C4-2B (cell line): ENCODE measurements around the gene SHISAL1.

Experiments used
- H3K27ac ChIP-seq: fragments of 450-650 bp; 2 replicates; pipeline ENCODE4 v1.5.1; 2017
- ZFX ChIP-seq: fragments of 450-650 bp; IDR thresholded peaks from 2 replicates; pipeline ENCODE4 v1.6.1; 2017
- TF ChIP-seq, protein P1 (sequence below): fragments of 450-650 bp; conservative IDR thresholded peaks from 2 replicates; pipeline ENCODE4 v1.5.1; 2017; ENCODE audit warnings: mild to moderate bottlenecking

Gene SHISAL1

DNA sequence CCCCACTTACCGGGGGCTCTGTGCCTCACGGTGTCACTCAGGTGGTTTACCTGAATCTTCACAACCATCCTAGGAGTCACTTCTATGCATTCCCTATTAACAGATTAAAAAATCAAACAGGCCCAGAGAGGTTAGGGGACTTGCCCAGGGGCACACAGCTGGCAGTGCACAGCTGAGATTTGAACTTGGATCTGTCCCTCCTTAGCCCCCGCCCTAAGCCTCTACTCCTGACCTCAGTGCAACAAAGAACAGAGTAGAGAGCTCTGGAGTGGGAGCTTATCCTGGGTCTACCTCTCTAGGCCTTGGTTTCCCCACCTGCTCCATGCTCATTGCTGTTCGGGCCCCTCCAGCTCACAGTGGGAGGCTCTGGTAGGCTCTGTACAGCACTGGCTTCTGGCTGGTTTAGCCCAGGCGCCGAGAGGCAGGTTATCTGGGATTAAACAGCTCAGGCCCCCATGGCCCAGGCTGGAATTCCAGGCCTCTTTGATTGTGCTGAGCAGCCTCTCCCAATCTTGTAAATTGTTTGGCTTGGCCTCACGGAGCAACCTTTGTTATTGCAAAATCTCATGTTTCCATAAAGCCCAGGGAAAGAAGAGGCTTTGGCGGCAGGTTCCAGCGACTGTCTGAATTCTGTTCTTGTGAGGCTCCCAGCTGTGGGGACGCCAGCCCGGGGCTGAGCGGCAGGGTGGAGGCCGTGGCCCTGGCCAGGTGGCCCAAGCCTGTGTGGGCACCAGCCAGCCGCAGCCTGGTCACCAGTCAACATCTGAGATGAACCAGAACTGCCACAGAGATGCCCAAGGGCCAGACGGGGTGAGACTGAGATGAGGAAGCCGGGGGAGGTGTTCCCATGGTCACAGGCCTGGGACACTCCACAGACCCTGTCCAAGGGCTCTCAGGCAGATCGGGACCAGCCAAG lies 28.9 kb upstream of the SHISAL1 start:
- H3K27ac ChIP-seq: no peak overlapping the region
- no peak for TF ChIP-seq ZFX
- TF ChIP-seq, protein P1, sequence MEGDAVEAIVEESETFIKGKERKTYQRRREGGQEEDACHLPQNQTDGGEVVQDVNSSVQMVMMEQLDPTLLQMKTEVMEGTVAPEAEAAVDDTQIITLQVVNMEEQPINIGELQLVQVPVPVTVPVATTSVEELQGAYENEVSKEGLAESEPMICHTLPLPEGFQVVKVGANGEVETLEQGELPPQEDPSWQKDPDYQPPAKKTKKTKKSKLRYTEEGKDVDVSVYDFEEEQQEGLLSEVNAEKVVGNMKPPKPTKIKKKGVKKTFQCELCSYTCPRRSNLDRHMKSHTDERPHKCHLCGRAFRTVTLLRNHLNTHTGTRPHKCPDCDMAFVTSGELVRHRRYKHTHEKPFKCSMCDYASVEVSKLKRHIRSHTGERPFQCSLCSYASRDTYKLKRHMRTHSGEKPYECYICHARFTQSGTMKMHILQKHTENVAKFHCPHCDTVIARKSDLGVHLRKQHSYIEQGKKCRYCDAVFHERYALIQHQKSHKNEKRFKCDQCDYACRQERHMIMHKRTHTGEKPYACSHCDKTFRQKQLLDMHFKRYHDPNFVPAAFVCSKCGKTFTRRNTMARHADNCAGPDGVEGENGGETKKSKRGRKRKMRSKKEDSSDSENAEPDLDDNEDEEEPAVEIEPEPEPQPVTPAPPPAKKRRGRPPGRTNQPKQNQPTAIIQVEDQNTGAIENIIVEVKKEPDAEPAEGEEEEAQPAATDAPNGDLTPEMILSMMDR: no peak

DNA sequence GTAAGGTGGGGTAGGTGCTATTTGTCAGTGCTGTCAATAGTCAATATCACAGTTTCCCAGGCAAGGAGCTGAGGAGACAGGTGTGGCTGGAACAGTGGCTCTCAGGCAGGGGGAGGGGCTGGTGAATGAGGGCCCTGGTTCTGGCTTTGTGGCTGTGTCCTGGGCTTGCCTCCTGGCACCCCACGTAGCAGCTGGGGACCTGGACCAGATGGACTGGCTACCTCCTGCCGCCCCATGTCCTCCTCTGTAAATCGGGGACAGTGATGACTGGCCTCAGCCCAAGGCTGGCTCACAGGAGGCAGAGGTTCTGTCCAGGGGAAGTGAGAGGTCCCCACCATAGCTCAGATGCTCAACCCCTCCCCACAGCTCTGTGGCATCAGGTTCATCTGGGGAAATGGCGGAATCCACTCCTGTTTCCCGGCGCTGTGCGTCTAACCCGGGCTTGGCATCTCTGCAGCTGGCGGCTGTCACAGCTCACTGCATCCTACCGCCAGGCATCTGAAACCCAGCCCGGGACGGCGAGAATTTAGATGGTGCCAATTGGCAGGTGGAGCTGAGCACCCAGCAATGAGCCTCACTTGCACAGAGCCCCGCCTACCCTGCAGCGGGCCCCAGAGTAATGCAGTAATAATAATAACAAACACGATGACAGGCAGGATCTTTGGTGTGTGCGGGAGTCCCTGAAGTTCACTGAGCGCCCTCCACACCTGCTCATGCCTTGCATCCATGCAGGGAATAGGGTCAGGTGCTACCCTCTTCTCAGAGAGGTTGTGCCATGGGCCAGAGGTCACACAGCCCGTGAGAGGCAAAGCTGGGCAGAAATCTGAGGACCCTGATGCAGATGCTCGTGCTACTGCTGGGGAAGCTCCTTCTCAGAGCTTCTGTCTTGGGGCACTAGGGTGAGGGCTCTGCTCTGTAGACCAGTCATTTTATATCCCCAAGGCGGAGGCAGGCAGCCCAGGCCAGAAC lies 27.8 kb upstream of the SHISAL1 start:
- TF ChIP-seq, protein P1: no peak
- no peak for TF ChIP-seq ZFX
- H3K27ac ChIP-seq: no peak overlapping the region

DNA sequence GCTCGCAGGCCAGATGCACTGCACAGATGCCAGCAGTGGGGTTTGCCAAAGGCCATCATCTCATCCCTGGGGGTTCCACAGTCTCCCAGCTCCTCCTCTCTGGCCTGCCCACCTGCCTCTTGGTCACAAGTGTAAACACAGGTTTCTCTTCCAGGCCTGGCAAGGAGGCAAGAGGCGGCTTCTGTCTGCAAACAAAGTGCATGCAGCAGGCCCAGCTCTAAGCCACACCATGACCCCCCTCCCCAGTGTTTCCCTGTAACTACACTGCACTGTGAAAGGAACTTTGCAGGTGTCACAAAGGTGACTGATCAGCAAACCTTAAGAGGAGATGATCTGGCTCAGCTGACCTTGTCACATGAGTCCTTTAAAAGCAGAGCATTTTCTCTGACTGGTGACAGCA lies 26.2 kb upstream of the SHISAL1 start:
- no peak overlapping the region for H3K27ac ChIP-seq

DNA sequence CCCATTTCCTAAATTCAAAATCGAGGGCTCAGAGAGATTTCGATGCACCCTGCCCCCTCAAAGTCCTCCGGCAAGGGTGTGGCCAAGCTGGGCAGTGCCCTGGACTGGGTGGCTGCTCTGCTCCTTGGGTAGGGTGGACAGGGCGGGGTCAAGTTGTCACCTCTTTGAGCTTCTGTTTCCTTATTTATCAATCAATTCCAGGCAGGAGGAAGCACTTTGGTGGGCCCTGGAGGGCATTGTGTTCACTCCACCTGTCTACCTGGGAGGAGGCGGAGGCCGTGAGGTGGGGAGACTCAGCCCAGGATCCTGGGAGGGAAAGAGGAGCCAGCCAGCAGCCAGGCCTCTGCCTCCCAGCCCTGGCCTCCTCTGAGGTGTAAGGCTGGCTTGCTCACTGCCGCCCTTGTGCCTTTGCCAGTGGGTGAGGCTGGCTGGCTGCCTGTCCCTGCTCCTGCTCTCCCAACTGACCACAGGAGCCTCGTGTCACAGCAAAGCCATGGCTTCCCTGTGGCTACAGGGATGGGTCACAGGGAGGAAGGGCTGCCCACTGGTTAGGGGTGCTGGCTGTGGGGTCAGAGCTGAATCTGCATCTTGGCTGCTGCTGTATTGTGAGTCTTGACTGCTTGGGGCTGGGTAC lies 25.5 kb upstream of the SHISAL1 start:
- TF ChIP-seq, protein P1: no peak
- no peak for TF ChIP-seq ZFX
- no peak overlapping the region for H3K27ac ChIP-seq

More for the DNA sequence above, 26.2 kb upstream of the SHISAL1 start:
- TF ChIP-seq ZFX: no peak
- TF ChIP-seq, protein P1: no peak

DNA sequence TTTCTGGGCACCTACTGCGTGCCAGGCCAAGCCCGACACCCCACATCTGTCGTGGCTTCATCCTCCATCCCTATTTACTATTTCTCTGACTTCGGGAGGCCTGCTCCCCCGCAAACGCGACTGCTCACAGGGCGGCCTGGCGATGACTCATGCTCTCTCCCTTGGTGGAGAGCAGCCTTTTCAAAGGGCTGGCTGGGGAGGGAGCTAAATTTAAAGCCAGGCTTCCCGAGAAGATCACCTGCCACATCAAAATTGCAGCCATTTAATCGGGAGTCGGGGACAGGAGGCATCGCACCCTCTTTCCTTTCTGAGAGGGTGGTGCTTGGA lies 24.9 kb upstream of the SHISAL1 start:
- no peak overlapping the region for H3K27ac ChIP-seq
- TF ChIP-seq, protein P1: no peak
- no peak for TF ChIP-seq ZFX

DNA sequence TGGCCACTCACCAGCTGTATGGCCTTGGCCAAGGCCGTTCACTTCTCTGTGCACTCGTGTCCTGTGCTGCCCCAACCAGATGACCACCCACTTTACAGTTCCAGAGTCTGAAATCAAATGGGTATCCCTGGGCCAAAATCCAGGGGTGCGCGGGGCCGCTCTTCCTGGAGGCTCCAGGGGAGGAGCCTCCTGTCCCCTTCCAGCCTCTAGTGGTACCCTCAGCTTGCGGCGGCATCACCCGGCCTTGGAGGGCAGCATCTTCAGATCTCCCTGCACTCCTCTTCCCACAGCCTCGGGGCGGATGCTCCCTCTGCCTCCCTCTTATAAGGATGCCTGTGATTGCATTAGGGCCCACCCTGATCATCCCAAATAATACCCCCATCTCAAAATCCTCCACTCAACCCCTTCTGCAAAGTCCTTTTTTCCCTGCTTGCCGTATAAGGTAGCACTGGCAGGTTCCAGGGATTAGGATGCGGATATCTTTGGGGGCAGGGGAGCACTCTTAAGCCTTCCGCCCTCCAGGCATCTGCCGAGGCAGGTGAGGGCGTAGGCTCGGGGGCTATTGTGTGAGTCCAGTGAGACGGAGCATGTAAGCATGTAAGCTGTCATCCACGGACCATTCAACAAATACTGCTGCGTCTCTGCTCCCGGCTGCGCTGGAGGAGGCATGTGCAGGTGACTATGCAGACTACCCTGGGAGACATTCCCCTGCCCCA lies 24.4 kb upstream of the SHISAL1 start:
- H3K27ac ChIP-seq: no peak overlapping the region
- TF ChIP-seq, protein P1: no peak
- no peak for TF ChIP-seq ZFX
